ENCODE data around the gene NKAP. TPM values are rescaled to one million over a fixed set of nuclear protein-coding genes. Genes with fewer than 3 reads are reported as not detected.

NKAP gene
- 4.2 and 4.4 TPM in 2 replicates for total RNA-seq

DNA sequence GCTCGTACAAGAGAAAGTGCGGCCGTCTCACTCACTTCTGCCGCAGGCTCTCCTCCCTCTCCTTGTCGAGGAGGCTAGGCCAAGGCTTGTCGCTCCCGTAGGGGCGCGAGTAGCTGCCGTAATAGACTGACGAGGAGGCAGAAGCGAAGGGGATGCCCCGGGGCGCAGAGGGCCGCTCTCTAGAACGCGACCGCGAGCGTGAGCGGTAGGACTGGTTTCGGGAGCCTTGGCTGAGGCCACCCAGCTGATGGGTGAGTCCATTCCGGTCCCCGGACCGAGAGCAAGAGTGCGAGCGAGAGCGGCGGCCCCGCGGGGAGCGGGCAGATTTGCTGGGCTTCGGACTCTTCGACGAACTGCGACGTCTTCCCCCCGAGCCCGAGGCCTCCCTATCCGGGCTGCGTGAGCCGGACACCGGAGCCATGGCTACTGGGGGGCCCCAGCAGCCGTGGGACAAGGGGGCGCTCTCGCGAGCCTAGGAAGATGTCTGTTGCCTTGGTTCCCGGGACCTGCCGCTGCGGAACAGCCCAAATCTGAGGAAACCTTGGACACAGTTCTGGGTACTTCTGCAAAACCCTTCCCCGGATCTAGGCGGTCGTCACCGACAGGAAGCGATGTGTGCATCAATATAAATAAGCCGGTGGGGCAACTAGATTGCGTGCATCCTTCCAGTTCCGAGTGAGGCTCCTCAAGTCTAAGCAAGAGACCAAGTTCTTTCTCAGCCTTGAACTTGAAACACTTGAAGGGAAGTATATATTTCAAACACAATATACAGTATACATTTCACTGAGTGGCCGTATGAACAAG lies at the start of gene NKAP:
Gene NKAP (minus strand): TSS at position 567 of the 804 bp plus-strand sequence. CDS start 146 bp downstream, at position 421.

DNA sequence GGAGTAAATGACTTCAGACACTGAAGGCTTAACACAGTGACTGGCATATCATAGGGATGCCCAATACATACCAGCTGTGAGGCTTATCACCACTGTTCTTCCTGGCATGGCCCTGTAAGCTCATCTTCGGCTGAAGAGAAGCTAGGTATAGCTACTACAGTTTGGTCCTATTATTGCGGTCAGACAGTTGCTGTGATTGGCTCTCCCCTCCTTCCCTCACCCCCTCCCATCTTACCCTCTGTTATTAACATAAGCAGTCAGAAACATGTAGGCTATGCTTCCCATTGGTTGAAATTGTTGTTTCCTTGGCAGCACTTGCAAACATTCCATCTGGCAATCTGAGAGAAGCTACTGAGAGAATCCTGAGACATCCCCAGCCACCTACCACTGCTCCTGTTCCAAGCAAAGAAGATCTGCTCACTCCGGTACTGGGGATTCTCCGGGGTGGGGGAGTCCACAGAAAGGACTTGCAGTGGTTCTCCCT lies 47.7 kb downstream of the NKAP start, which contains the start of gene AKAP14:
Gene AKAP14 (plus strand): TSS at position 51 of the 484 bp plus-strand sequence. CDS start 7,331 bp downstream, outside the sequence.

DNA sequence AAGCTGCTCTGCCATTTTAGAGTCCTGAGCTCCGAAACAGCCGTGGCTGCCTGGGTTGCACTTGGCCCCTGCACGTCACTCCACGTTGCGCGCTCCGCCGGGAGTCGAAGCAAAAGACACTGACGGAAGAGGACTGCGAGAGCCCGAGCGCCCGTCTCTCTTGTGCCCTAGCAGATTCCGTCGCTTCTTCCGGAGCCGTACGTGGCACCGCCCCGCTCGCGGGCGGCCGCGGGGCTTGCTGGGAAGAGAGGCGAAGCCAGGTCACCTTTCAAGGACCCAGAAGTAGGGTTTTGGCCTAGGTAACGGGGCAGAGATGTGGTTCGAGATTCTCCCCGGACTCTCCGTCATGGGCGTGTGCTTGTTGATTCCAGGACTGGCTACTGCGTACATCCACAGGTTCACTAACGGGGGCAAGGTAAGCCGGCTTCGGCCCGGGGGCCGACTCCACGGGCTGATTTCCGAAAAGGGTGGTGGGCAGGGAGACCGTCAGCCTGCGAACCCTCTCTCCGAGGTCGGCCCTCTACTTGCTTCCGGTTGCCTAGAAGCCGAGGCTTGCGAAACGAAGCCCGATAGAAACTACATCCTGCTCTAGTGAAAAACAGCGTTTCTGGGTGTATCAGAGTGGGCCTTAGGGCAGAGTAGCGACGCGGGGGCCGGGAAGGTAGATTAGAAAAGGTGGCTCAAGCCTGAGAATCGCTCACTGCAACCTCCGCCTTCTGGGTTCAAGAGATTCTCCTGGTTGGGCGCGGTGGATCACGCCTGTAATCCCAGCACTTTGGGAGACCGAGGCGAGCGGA lies 71.8 kb downstream of the NKAP start, which contains the start of the genes NDUFA1 and RNF113A:
Gene NDUFA1 (plus strand): TSS at position 234 of the 797 bp plus-strand sequence. CDS start 80 bp downstream, at position 314.
Gene RNF113A (minus strand): TSS at position 135 of the 797 bp plus-strand sequence. CDS start 120 bp downstream, at position 15.

Other genes with a start within 250 kb of the NKAP start
- 0.10 and 0.13 TPM in 2 replicates for gene SOWAHD, start 185.2 kb downstream of the NKAP start, total RNA-seq
- gene RPL39, start 152.1 kb downstream of the NKAP start, total RNA-seq = 825 and 1,430 TPM in 2 replicates
- 1.0 and 1.5 TPM in 2 replicates for gene UPF3B, start 90.8 kb downstream of the NKAP start, total RNA-seq
- gene RNF113A, start 72.0 kb downstream of the NKAP start, total RNA-seq = 11.6 and 12.3 TPM in 2 replicates
- gene NDUFA1, start 71.9 kb downstream of the NKAP start, total RNA-seq = 45.5 and 52.9 TPM in 2 replicates
- not detected in 2 replicates for gene AKAP14, start 47.9 kb downstream of the NKAP start, total RNA-seq
- gene RHOXF2B, start 133.9 kb upstream of the NKAP start, total RNA-seq = not detected in 2 replicates
- gene RHOXF1, start 172.2 kb upstream of the NKAP start, total RNA-seq = not detected in 2 replicates
- not detected in 2 replicates for gene RHOXF2, start 214.9 kb upstream of the NKAP start, total RNA-seq